ENCODE measurements around the gene FLNA. TPM values are rescaled to one million over a fixed set of nuclear protein-coding genes. Genes with fewer than 3 reads are reported as not detected.
A peak's percentile ranks its signal among the peaks of the same experiment; 100 is the strongest.

The FLNA gene
- total and polyA plus RNA-seq, 7 experiments from 2014 or later, result 96.0 to 1,423 (median 462) TPM

DNA sequence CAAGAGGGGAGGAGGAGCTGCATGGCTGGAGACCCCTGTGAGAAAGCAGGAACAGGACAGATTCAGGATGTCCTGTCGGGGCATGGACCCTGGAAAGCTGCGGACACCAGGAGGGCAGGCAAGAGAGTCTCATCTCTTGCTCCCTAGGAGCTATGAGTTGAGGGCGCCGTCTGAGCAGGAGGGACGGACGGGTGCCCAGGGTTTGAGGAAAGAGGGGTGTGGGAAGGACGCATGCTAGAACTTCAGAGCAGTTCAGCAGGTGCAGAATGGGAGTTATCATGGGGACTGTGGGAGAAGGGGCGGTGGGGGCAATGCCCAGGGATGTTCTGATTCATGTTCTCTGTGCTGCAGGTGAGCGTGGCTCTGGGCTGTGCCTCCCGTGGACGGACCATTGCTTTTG, 54.0 kb downstream of the FLNA start:
- Mint-ChIP-seq H3K36me3 (no peaks in the 10 kb centered on the region), H3K9me3 (no peaks in the 10 kb centered on the region), H3K4me1 (peaks cover 12 to 37% (median 30%) of the 10 kb centered on the region in 7 donors), H3K27ac (peak overlapping the region in 2 of 9 donors; percentile 36 to 38), H3K27me3 (no peaks in the 10 kb centered on the region), H3K4me3 (peak overlapping the region in 3 of 10 donors; percentile 6 to 51 (median 25))
- Histone ChIP-seq H3K4me1 (ENCODE audit: control insufficient read depth in 2 of 2, insufficient read depth in 2 of 2, low read length in 2 of 2) (peaks cover 6 to 8% of the 10 kb centered on the region in 2 donors), H3K36me3 (ENCODE audit: control insufficient read depth in 2 of 3, insufficient read depth in 3 of 3, low read length in 3 of 3) (no peaks in the 10 kb centered on the region), H3K27me3 (ENCODE audit: control insufficient read depth in 2 of 2, insufficient read depth in 2 of 2, low read length in 2 of 2) (no peaks in the 10 kb centered on the region), H3K4me3 (ENCODE audit: low read length) (no peak overlapping the region), H3K27ac (ENCODE audit: low read depth, low read length) (no peak overlapping the region), H3K9me3 (ENCODE audit: control insufficient read depth in 2 of 3, low read length in 3 of 3) (no peaks in the 10 kb centered on the region)
- ATAC-seq (no peak), DNase-seq (no peak)
- ChIA-PET CTCF (no interaction called here), POLR2A (no interaction called here)
- intact Hi-C loops (cut with micrococcal nuclease), result no loop called here

DNA sequence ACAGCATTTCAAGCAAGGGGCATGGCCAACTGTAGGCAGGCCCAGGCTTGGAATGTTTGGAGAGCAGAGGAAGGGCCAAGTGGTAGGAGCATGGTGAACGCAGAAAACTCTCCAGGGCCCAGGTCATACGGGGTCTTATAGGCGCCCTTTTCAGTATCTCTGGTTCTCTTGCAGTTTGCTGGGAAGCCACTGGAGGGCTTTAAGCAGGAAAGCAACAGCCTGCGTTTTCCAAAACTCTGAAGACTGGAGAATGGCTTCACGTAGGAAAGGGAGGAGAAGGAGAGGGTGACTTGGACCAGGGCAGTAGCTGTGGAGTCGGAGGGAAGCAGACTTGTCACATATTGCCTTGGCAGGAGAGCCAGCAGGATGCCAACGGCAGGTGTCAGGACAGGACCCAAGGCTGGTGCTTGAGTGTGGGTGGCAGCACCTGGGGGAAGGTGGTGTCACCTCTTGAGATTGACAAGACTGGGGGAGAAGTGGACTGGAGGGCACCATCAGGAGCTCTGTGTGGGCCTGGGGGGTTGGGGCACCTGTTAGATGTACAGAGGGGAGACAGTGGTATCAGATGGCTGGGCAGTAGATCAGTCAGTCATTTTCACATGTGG, 56.9 kb downstream of the FLNA start:
- intact Hi-C loops (cut with micrococcal nuclease), result loop anchor here in 1 of 2 donors (1.0 to 2.0 kb wide), 2 partner anchors 53 to 217 kb away; no protein-coding TSS in a partner anchor
- Mint-ChIP-seq H3K4me1 (peaks cover 14 to 41% (median 39%) of the 10 kb centered on the region in 7 donors), H3K27ac (peak overlapping the region in 2 of 9 donors; percentile 64 to 91), H3K27me3 (no peaks in the 10 kb centered on the region), H3K9me3 (no peaks in the 10 kb centered on the region), H3K4me3 (peak overlapping the region in 8 of 10 donors; percentile 19 to 57 (median 48)), H3K36me3 (no peaks in the 10 kb centered on the region)
- CTCF ChIA-PET, result interaction anchor here (1.5 to 2.6 kb wide), 3 partner anchors 9 to 17 kb away, joined by 3 to 13 read pairs (median 8); no protein-coding TSS in a partner anchor
- H3K36me3 ChIP-seq (ENCODE audit: control insufficient read depth in 2 of 3, insufficient read depth in 3 of 3, low read length in 3 of 3), result no peaks in the 10 kb centered on the region
- H3K4me1 ChIP-seq (ENCODE audit: control insufficient read depth in 2 of 2, insufficient read depth in 2 of 2, low read length in 2 of 2), result peaks cover 13 to 17% of the 10 kb centered on the region in 2 donors
- DNase-seq, result peak in 3 of 9 donors; percentile 37 to 39 (median 37)
- no peaks in the 10 kb centered on the region for H3K9me3 ChIP-seq (ENCODE audit: control insufficient read depth in 2 of 3, low read length in 3 of 3)
- H3K27ac ChIP-seq (ENCODE audit: low read depth, low read length), result no peak overlapping the region
- peak; percentile 37 for ATAC-seq
- no peak overlapping the region for H3K4me3 ChIP-seq (ENCODE audit: low read length)
- POLR2A ChIA-PET, result interaction anchor here (0.8 to 3.6 kb wide), 4 partner anchors 9 to 80 kb away, joined by 3 to 19 read pairs (median 4); partner anchors contain the start of gene RPL10
- H3K27me3 ChIP-seq (ENCODE audit: control insufficient read depth in 2 of 2, insufficient read depth in 2 of 2, low read length in 2 of 2), result no peaks in the 10 kb centered on the region

DNA sequence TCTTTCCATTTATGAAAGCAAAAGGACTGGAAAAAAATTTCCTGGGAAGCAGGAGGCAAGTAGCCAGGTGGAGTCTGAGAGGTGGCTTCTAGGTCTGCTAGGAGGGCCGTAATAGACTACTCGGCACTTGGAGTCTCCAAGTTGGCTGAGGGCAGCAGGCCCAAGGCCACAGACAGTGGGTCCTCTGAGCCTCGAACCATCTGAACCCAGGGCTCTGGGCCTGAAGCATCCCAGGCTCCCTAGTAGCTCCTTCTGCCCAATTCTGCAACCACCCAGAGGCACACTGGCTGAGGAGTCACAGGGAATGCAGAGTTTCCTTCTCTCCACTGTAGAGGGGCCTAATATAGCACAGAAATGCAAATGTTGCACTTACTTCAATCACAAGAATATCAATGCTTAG, 59.0 kb downstream of the FLNA start:
- H3K4me1 ChIP-seq (ENCODE audit: control insufficient read depth in 2 of 2, insufficient read depth in 2 of 2, low read length in 2 of 2), result peaks cover 15 to 23% of the 10 kb centered on the region in 2 donors
- H3K9me3 ChIP-seq (ENCODE audit: control insufficient read depth in 2 of 3, low read length in 3 of 3), result no peaks in the 10 kb centered on the region
- no peaks in the 10 kb centered on the region for H3K27me3 ChIP-seq (ENCODE audit: control insufficient read depth in 2 of 2, insufficient read depth in 2 of 2, low read length in 2 of 2)
- no peak overlapping the region for H3K27ac Mint-ChIP-seq
- no peak overlapping the region for H3K4me3 Mint-ChIP-seq
- DNase-seq, result no peak
- H3K36me3 Mint-ChIP-seq, result no peaks in the 10 kb centered on the region
- intact Hi-C loops (cut with micrococcal nuclease), result no loop called here
- ChIA-PET POLR2A (interaction anchor here (3.6 kb wide), 1 partner anchor 11 kb away, joined by 19 read pairs; no protein-coding TSS in a partner anchor), CTCF (interaction anchor here (1.7 kb wide), 1 partner anchor 12 kb away, joined by 5 read pairs; no protein-coding TSS in a partner anchor)
- peaks cover 11 to 34% (median 26%) of the 10 kb centered on the region in 7 donors for H3K4me1 Mint-ChIP-seq
- ATAC-seq, result no peak
- H3K27ac ChIP-seq (ENCODE audit: low read depth, low read length), result no peak overlapping the region
- no peaks in the 10 kb centered on the region for H3K36me3 ChIP-seq (ENCODE audit: control insufficient read depth in 2 of 3, insufficient read depth in 3 of 3, low read length in 3 of 3)
- no peaks in the 10 kb centered on the region for H3K9me3 Mint-ChIP-seq
- H3K4me3 ChIP-seq (ENCODE audit: low read length), result no peak overlapping the region
- no peaks in the 10 kb centered on the region for H3K27me3 Mint-ChIP-seq

DNA sequence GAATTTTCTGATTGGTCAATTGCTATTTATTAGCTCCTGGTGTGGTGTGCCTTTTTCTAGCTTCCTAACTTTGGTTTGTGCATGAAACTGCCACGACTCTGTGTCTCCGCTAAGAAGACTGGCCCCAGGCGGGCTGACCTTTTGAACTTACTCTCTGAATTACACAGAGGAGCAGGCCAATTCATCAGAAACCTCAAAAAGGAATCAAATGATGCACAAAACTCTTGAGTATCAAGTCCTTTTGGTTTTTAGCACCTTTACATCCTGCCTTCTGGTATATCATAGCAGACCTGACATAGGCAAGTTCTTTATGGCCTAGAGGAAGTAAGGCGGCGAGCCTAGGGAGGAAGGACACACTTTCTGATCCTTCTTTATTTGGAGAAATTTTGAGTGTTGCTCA, 61.3 kb downstream of the FLNA start:
- Histone ChIP-seq H3K27ac (ENCODE audit: low read depth, low read length) (no peak overlapping the region), H3K27me3 (ENCODE audit: control insufficient read depth in 2 of 2, insufficient read depth in 2 of 2, low read length in 2 of 2) (no peaks in the 10 kb centered on the region), H3K9me3 (ENCODE audit: control insufficient read depth in 2 of 3, low read length in 3 of 3) (no peaks in the 10 kb centered on the region), H3K4me1 (ENCODE audit: control insufficient read depth in 2 of 2, insufficient read depth in 2 of 2, low read length in 2 of 2) (peaks cover 24 to 33% of the 10 kb centered on the region in 2 donors), H3K36me3 (ENCODE audit: control insufficient read depth in 2 of 3, insufficient read depth in 3 of 3, low read length in 3 of 3) (no peaks in the 10 kb centered on the region), H3K4me3 (ENCODE audit: low read length) (no peak overlapping the region)
- no peak for DNase-seq
- H3K4me3 Mint-ChIP-seq, result peak overlapping the region in 2 of 10 donors; percentile 32 to 68
- POLR2A ChIA-PET, result no interaction called here
- no peaks in the 10 kb centered on the region for H3K27me3 Mint-ChIP-seq
- intact Hi-C loops (cut with micrococcal nuclease), result no loop called here
- H3K9me3 Mint-ChIP-seq, result no peaks in the 10 kb centered on the region
- no peaks in the 10 kb centered on the region for H3K36me3 Mint-ChIP-seq
- ATAC-seq, result peak; percentile 34
- peak overlapping the region in 8 of 9 donors; percentile 19 to 89 (median 68) for H3K27ac Mint-ChIP-seq
- CTCF ChIA-PET, result no interaction called here
- peaks cover 16 to 38% (median 28%) of the 10 kb centered on the region in 7 donors for H3K4me1 Mint-ChIP-seq

DNA sequence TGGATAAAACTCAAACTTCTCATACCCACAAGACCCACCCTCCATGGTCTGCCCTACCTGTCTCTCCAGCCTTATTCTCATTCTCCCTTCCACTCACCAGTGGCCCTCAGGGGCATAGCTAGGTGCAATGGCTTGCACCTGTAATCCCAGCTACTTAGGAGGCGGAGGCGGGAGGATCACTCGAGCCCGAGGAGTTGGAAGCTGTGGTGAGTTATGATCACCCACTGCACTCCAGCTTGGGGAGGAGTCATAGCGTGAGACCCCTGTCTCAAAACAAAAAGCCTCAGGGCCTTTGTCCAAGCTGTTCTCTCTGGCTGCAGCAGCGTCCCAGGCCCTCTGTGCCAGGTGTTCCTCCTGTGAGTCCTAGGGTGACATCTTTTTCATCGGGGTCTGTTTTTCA, 62.3 kb downstream of the FLNA start:
- Mint-ChIP-seq H3K36me3 (no peaks in the 10 kb centered on the region), H3K27me3 (no peaks in the 10 kb centered on the region), H3K4me1 (peaks cover 19 to 40% (median 30%) of the 10 kb centered on the region in 7 donors), H3K4me3 (no peak overlapping the region), H3K27ac (peak overlapping the region in 1 of 9 donors; percentile 45), H3K9me3 (no peaks in the 10 kb centered on the region)
- Histone ChIP-seq H3K4me3 (ENCODE audit: low read length) (no peak overlapping the region), H3K27me3 (ENCODE audit: control insufficient read depth in 2 of 2, insufficient read depth in 2 of 2, low read length in 2 of 2) (no peaks in the 10 kb centered on the region), H3K4me1 (ENCODE audit: control insufficient read depth in 2 of 2, insufficient read depth in 2 of 2, low read length in 2 of 2) (peaks cover 30 to 35% of the 10 kb centered on the region in 2 donors), H3K36me3 (ENCODE audit: control insufficient read depth in 2 of 3, insufficient read depth in 3 of 3, low read length in 3 of 3) (no peaks in the 10 kb centered on the region), H3K27ac (ENCODE audit: low read depth, low read length) (no peak overlapping the region), H3K9me3 (ENCODE audit: control insufficient read depth in 2 of 3, low read length in 3 of 3) (no peaks in the 10 kb centered on the region)
- intact Hi-C loops (cut with micrococcal nuclease), result no loop called here
- DNase-seq (no peak), ATAC-seq (no peak)
- POLR2A ChIA-PET, result interaction anchor here (0.6 to 0.9 kb wide), 2 partner anchors 177 to 270 kb away, joined by 3 read pairs; no protein-coding TSS in a partner anchor
- CTCF ChIA-PET, result no interaction called here

DNA sequence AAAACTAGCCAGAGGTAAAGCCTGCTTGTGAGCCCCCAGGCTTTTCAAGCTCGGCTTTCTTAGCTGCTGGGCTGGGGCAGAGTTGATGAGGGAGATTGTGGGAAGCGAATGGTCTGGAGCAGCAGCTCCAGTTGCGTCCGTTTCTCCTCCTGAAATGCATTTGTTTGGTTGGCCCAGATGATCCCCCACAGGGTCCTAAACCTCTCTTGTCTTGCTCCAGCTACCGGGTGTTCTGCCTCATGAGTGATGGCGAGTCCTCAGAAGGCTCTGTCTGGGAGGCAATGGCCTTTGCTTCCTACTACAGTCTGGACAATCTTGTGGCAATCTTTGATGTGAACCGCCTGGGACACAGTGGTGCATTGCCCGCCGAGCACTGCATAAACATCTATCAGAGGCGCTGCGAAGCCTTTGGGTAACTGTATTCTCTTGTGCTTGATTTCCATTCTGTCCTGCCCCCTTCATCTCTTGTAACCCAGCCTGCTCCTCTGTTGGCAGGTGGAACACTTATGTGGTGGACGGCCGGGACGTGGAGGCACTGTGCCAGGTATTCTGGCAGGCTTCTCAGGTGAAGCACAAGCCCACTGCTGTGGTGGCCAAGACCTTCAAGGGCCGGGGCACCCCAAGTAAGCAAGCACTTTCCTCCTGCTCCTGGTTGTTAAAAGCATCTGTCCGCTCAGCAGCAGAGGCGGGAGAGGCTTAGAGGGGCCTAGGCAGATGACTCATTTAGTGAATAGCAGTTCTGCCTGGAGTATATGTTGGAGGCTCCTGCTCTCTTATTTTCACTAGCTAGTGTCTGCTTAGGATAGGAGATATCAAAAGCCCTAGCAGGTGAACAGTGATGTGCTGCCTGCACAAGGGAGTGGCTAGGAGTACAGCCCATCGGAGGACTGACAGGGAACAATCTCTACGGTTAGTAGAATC, 63.6 kb downstream of the FLNA start:
- no peak for ATAC-seq
- Mint-ChIP-seq H3K4me1 (peaks cover 20 to 42% (median 32%) of the 10 kb centered on the region in 7 donors), H3K36me3 (no peaks in the 10 kb centered on the region), H3K27ac (no peak overlapping the region), H3K27me3 (no peaks in the 10 kb centered on the region), H3K9me3 (no peaks in the 10 kb centered on the region), H3K4me3 (no peak overlapping the region)
- Histone ChIP-seq H3K27me3 (ENCODE audit: control insufficient read depth in 2 of 2, insufficient read depth in 2 of 2, low read length in 2 of 2) (no peaks in the 10 kb centered on the region), H3K9me3 (ENCODE audit: control insufficient read depth in 2 of 3, low read length in 3 of 3) (no peaks in the 10 kb centered on the region), H3K4me1 (ENCODE audit: control insufficient read depth in 2 of 2, insufficient read depth in 2 of 2, low read length in 2 of 2) (peaks cover 30 to 35% of the 10 kb centered on the region in 2 donors), H3K36me3 (ENCODE audit: control insufficient read depth in 2 of 3, insufficient read depth in 3 of 3, low read length in 3 of 3) (no peaks in the 10 kb centered on the region), H3K4me3 (ENCODE audit: low read length) (no peak overlapping the region), H3K27ac (ENCODE audit: low read depth, low read length) (no peak overlapping the region)
- intact Hi-C loops (cut with micrococcal nuclease), result no loop called here
- ChIA-PET CTCF (no interaction called here), POLR2A (no interaction called here)
- DNase-seq, result no peak
